ENCODE measurements around the gene DCDC2C.
"Not testable (repeated sequence)": the region's sequence is repeated elsewhere in the genome, so short reads cannot be mapped to it uniquely, and the experiment has no call there.

DCDC2C gene, protein sequence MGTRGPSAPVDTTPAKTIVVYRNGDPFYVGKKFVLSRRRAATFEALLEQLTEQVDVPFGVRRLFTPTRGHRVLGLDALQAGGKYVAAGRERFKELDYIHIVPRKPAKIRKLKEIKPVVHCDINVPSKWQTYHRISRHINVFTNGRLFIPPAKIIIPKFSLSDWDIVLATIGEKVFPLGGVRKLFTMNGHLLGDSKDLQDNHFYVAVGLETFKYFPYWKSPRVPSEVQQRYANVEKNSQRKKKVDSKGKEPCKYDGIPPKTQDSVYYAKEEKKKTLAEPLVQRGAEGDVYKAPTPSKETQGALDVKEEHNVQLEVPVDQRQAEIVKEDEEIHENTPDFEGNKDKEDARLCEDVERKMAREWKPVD

DNA sequence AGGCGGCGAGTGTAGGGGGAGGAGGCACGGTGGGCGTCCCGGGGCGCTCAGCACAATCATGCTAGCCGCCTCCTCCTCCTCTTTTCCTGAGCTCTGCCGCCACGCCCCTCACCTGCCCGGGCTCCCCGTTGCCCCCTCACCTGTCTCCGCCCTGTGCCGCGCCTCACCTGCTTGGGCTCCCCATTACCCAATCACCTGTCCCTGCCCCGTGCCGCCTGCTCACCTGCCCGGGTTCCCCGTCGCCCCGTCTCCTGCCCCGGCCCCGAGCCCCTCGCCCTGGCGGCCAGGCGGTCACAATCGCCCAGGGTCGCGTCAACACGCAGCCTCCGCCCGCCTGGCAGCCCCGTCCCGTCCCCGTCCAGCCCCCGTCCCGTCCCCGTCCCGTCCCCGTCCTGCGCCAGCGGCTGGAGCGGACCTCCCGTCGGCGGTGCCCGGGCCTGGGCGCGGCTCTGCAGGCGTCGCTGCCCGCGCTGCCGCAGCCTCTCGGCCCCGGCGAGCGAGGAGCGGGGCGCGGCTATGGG lies at the start of gene DCDC2C:
Gene DCDC2C (plus strand): TSS at position 340 of the 521 bp plus-strand sequence. CDS start 177 bp downstream, at position 517.
- DNase-seq (ENCODE audit: low read depth in 2 of 2): no peak

DNA sequence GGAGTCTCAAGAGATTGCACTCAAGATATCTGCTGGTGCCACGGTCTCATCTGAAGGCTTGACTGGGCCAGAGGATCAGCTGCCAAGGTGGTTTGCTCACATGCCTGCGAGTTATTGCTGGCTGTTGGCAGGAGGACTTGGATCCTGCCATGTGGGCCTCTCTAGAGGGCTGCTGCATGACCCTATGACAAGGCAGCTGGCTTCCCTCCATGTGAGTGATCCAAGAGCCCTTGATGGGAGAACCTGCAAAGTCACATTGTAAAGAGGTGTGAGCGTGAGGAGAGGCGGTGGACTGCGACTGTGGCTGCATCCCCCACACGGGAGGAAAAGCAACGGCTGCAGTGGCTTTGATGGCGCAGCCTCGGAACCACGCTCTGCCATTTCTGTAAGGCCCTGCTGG lies 49.4 kb upstream of the DCDC2C start:
- DNase-seq (ENCODE audit: low read depth in 2 of 2): no peak

DNA sequence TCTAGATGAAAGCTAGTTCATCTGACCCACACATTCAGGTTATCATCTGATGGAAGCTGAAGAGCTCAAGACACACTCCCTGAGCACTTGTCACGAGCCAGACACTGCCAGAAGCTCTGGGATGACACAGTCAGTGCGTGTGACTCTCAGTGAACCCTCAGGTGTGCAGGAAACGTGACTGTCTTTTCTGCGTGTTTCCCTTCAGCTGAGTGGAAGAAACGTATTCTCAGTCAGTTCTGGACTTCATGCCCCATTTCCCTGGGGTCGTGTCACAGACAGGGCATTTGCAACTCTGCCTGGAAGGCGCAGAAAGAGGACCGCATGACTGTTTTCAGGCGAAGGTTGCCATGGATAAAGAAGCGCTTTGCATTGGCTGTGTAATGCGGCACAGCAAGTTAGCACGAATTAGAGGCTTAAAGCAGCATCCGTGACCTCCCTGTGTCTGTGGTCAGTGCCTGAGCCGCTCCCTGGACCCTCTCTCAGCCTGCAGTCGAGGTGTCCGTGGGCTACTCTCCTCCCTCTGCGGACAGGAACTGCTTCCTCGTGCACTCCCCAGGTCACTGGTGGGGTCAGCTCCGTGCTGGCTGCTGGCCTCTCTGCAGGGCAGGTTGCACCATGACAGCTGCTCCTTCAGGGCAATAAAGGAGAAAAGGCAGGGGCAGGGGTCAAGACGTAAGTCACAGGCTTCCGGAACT lies 48.7 kb upstream of the DCDC2C start:
- no peak for DNase-seq (ENCODE audit: low read depth in 2 of 2)

DNA sequence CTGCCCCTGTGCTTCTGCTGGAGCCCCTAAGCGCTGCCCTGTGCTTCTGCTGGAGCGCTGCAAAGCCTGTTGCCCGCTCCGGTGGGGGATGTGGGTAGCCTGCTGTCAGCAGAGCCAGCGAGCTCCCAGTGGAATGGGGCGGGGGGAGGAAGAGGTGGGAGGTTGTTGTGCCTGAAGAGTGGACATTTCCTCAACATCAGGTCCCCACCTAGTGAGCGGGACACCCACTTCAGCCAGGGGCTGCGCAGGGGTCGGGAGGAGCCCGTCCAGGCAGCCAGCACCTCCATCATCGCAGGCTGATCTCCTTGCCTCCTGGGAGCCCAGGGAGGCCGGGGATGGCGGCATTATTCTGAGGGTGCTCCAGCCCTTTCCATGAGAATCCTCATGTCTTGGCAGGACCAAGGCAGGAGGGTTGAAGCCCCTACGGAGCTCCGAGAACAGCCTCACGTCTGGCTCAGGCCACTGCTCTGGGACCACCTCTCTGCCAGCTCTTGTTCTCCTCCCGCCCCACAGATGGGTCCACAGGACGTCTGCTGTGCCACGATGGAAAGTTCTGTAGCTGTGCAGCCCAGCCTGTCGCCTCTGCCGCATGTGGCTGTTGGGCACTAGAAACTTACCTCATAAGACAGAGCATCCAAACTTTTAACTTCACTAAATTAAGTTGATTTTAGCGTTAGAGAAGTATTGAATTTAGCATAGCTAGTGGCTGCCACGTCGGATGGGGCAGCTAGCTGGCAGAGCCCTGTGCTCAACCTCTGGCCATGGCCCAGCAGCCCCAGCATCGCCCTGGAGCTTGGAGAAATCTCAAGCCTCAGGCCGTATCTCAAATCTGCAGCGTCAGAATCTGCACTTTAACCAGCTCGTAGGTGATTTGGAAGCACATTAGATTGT lies 47.3 kb upstream of the DCDC2C start:
- DNase-seq (ENCODE audit: low read depth in 2 of 2): no peak

DNA sequence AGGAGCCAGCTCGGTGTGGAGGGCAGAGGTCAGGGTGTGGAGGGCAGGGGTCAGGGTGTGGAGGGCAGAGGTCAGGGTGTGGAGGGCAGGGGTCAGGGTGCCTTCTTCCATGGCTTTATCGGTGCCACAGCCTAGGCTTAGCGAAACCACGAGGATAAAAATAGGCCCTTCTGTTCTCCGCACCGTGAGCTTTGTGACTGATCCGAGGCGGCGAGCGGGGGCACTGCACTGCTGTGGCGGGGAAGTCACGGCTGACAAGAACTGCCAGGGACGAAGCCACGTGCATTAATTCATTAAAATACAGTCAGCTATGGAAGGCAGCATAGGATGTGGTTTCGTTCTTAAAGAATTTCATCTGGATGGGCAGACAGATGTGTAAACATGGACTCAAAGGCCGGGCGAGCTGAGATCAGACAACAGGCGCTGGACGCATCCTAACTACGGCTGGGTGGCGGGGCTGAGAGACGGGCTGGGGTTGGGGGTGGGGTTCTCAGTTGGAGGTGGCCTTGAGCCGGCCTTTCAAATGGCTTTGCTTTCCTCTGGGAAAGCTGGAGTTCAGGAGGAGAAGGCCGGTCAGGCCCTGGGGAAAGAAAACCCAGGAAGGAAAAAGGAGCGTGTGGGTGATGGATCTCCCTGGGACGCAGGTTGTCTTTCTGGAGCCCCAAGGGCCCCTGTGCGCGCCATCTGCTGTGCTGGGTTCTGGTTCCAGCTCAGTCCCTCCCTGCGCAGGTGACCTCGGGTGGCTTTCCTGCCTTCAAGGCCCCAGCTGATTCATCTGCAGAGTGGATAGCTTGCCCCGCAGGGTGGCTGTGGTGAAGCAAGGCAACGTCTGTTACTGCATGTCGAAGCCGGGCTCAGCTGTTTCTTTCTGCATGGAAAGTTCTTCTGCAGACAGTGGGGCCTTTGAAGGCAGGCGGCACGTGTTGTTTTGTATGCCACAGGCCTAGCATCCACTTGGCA lies 46.3 kb upstream of the DCDC2C start:
- no peak for DNase-seq (ENCODE audit: low read depth in 2 of 2)

DNA sequence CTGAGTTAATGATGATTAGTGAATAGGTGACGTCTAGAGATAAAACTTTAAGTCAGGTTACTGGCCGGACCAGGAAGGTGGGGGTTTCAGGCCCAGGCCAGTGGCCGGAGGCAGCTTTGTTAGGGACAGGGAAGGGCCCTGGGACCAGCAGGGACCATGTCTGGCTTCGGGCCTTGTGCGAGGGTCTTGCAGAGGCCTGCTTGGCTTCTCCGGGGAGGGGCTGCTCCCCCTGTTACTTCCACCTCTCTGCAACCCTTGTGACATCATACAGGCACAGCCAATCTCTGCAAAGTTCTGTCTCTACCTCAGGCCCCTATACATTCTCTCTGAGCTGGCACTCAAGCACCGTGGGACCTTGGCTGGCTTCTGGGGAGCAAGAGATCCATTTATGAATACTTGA lies 45.5 kb upstream of the DCDC2C start, which contains the start of gene ALLC:
Gene ALLC (plus strand): TSS at position 320 of the 400 bp plus-strand sequence. CDS start 12,958 bp downstream, outside the sequence.
- DNase-seq (ENCODE audit: low read depth in 2 of 2): no peak

DNA sequence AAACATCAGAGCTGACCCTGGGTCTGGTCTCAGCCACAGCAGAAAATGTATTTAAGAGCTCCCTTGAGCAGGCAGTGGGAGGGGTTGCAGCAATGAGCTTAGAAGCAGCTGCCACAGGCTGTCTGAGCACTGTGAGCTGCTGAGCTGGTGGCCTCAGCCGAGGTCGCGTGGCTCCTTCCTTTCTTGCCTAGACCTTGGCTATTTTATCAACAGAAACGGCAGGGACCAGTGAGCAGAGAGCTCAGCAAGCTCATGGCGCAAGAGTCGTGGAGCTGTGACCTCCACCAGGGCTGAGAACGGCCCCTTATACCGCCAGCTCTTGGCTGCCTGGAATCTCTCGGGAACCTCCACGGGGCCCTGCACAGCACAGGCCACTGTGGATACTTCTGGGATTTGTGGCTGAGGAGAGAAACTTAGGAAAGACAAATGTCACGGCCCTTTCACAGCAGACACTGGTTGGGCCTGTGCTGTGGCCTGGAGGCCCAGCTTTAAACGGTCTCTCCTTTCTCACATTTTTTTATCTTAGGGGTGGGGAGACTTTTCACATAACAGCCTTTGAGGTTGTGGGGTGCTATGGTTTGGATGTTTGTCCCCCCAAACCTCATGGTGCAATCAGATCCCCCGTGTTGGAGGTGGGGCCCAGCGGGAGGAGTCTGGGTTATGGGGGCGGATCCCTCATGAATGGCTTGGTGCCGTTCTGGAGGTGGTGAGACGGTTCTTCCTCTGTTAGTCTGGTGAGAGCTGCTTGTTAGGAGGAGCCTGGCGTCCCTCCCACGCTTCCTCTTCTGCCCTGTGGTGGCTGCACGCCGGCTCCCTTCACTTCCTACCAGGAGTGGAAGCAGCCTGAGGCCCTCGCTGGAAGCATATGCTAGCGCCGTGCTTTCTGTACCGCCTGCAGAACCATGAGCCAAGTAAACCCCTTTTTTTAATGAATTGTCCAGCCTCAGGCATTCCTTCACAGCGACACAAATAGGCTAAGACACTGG lies 43.6 kb upstream of the DCDC2C start:
- no peak for DNase-seq (ENCODE audit: low read depth in 2 of 2)

DNA sequence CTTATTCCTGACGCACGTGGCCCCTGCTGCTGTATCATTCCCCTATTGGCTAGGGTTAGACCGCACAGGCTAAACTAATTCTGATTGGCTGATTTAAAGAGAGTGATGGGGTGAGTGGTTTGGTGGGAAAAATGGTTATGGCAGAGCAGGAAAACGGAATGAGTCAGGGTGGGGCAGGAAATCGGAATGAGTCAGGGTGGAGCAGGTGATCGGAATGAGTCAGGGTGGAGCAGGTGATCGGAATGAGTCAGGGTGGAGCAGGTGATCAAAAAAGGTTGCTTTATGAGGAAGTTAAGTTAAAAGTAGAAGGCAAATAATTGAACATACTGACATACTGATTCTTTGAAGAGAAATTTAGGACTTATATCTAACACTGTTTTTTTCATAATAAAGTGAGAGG lies 42.7 kb upstream of the DCDC2C start:
- DNase-seq (ENCODE audit: low read depth in 2 of 2): not testable (repeated sequence)

DNA sequence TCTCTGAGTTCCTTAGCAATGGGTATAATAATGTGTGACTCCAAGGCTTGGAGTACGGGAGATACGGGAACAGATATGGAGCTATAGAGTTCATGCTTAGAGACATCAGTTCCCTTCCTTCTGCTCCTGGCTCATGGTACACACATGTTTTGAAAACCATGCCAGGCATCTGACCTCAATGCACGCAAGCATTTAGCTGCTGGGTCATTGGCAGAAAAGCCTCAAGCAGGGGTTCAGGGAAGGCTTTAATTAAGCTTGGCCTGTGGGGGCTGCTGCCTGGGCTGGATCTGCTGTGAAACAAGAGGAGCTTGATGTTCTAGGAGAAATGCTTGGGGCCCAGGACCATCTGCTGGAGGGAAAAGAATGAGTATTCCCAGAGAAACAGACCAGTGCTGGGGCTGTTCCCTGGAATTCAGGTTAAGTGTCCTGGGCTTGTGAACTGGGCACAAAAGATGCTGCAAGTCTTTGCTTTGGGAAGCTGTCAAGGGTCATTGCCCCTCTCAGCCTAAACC lies 42.2 kb upstream of the DCDC2C start:
- no peak for DNase-seq (ENCODE audit: low read depth in 2 of 2)

DNA sequence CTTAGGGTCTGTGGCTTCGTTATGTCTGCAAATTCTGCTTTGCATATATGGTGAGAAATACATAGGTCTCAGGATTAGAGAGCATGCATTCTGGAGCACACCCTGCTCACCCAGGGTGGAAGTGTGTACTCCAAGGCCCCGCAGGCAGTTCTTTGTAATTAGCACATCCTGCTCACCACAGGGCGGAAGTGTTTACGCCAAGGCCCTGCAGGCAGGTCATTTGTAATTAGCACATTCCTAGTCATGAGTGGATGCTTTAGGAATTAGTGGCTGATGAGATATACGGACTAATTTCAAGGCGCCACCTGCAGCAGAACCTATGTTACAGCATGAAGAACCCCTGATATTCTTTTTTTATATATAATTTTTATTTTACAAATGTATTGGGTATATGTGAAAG lies 41.1 kb upstream of the DCDC2C start:
- no peak for DNase-seq (ENCODE audit: low read depth in 2 of 2)

DNA sequence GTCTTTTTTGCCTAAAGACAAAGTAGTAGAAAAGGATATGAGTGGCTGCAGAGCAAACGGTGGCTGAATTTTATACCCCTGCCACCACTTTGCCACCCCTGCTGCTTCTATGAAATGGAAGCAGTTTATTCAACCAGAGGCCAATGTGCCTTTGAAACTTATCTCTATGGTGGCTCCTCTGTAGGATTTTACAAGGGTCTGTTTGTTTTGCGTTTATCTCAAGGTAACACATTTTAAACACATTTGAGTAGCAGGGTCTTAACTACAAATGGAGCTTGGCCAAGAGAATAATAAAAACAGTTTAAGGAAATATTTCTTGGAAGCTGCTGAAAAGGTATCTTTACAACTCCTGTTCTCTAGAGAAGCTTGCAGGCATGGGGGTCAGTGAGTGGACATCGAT lies 39.3 kb upstream of the DCDC2C start:
- DNase-seq (ENCODE audit: low read depth in 2 of 2): no peak

DNA sequence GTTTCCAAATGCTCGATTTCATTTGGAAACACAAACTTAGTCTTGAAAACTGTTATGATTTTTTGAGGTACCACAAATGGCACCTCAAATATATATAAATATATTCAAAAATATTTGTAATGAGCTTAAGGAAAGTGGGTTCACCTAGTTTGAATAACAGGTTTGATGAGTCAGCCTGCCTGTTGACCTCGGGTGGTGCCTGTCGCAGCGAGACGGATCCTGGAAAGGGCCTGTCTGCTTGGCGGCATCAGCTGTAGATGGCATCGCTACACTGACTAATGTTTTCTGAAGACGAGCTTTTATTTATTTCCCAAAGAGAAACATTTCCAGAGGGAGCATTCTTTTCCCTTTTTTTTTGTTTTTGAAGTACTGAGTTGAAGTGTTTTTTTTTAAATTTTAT lies 38.5 kb upstream of the DCDC2C start:
- no peak for DNase-seq (ENCODE audit: low read depth in 2 of 2)

DNA sequence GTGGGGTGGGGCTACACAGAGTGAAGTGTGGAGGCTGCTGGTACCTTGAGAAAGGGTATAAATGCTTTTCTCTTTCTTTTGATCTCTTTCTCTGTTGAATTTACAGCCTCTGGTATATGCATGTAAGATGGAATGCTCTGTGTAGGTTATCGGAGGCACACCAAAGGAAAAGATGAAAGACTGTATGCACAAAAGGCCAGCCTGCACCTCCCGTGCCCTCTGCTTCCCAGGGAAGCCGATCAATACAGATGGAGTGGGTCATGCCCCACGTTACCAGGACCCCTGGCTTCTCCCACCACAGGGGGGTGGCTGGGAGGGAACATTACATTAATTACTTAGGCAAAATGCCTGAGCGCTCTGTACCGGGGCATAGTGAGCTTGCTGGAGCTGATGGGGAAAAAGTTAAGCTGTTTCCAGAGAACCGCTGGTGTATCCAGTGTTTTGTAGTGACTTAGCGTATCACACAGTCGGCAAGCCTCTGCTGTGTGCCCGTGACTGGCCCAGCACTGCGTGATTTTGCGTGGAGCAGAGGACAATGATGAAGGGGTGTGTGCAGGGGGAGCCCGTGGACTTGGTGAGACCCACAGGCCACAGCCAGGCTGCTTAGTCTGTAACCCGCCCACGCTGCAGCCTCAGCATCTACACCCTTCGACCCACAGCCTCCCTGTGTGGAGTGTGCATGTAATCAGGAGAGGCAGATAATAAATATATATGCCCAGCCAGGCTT lies 37.3 kb upstream of the DCDC2C start:
- DNase-seq (ENCODE audit: low read depth in 2 of 2): no peak

DNA sequence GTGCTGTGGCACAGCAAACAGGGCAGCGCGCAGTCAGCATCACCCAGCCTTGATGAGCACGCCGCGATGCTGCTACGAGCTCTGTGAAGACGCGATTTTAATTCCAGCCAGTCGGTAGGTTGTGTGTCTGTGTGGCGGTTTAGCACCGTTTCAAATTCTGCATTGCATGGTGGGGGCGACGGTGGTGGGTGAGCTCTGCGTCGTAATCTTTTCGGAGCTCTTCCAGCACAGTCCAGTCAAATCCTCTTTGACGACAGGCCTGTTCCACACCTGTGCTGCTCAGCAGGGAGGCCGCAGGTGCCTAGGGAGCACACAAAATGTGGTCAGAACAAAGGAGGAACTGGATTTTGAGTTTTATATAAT lies 36.8 kb upstream of the DCDC2C start:
- DNase-seq (ENCODE audit: low read depth in 2 of 2): no peak

DNA sequence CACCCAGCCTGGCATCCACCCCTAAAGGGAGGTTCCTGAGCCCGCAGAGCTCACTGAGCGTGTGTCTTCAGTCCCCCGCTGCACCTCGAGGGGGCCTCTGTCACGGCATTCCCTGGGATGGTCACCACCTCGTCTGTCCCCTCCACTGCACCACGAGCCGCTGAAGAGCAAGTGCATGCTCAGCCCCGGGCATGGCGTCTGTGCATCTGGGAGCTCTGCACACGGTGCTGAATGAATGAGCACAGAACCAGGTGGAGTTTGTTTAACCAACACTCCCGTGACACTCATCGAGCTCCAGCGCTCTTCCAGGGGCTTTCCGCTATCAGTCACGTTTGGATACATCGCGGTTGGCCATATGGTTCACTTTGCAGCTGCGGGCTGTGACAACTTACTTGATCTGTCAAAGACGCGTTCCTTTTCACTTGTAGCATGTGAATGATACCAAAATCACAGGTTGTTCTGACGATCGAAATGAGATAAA lies 36.2 kb upstream of the DCDC2C start:
- DNase-seq (ENCODE audit: low read depth in 2 of 2): no peak

DNA sequence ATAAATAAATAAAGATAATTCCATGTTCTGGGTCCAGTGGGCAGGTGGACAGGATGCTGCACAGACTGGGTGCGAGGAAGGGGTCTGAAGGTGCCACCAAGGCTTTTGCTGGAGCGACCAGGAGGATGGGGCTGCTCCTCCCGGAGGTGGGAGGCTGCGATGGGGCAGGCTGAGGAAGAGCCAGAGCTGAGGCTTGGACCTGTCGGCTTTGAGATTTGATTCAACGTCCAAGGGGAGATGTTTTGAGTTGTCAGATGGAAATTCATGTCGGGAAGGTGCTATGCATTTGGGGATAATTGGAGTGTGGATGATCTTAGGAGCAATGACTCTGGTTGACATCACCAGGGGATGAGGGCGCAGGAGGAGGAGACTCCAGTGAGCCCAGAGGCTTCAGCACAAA lies 33.7 kb upstream of the DCDC2C start:
- no peak for DNase-seq (ENCODE audit: low read depth in 2 of 2)

DNA sequence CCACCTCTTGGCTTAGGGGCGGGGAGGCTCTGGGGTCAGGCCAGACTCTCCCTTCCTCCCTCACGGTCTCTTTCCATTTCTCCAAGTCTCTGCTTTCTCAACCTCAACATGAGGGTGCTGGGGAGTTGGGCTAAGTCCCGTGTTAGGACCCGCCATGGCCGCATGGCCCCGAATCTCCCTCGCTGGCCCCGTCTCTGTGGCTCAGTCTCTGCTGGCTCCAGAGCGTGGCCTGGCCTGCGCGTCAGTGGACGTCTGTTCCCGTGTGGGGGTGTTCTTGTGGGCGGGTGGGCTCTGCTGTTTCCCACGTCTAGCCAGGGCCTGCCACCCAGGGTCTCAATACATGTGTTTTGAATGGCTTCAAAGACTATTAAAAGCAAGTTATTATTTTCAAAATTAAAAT lies 33.0 kb upstream of the DCDC2C start:
- no peak for DNase-seq (ENCODE audit: low read depth in 2 of 2)

DNA sequence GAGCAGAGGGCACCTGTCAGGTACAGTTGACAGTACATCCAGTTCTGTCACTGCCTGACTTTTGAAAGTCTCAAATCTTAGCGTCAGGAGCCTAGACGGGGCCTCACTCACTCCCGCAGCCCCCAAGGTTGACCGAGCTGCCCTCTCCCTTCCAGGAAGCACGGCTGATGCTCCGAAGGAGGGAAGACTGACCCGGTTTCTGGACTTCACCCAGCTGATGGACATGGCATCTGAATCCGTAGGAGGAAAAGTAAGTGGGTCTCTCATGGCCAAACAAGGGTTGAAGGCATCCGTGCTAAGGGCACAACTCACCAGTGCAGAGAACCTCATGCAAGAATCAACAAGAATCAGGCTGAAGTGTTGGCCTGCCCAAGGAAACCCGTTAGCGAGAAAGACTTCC lies 32.4 kb upstream of the DCDC2C start:
- DNase-seq (ENCODE audit: low read depth in 2 of 2): no peak

Data from stimulated activated CD8-positive, alpha-beta memory T cell treated with anti-CD3 and anti-CD28 coated beads, Interleukin-15, amount 100 ng/mL, for 4 hours (primary cell).